Measurements from ENCODE around the gene TOPAZ1. TPM values are rescaled to one million over a fixed set of nuclear protein-coding genes. Genes with fewer than 3 reads are reported as not detected.

Gene TOPAZ1
- total RNA-seq, 4 donors from 2014 or later, result not detected

- peak; percentile 94 for ATAC-seq
- WGBS, 2 donors (ENCODE audit: low coverage in 1 of 2), result 15 to 26% methylated on average over 12 to 14 of the region's 16 CpGs
- no peaks in the 10 kb centered on the region for H3K9me3 ChIP-seq
Measured at GRCh38 chr3:44235604-44236484, 5.8 kb upstream of the TOPAZ1 start.

DNA sequence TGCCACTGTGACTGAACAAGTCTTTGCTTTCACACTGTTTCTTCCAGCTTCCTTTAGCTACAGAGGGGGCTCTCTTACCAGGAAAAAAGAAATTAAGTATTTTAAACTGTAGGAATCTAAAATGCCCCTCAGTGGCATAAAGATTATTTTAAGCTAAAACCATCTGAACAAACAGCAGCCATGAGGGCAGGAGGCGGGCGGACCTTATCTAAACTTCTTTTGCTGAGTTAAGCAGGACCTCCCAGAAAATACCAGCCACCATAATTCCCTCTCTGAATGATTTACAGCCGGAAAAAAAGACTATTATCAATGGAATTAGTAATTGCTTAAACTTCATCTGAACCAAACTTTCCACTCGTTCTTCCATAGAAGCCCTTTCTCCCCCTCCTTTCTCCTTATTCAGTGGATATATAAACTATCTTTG lies 5.2 kb upstream of the TOPAZ1 start:
- Histone ChIP-seq H3K9me3 (no peaks in the 10 kb centered on the region), H3K4me3 (no peak overlapping the region), H3K4me1 (peaks cover 0 to 10% (median 0%) of the 10 kb centered on the region in 3 donors), H3K27me3 (peaks cover 3% of the 10 kb centered on the region), H3K27ac (no peak overlapping the region), H3K36me3 (no peaks in the 10 kb centered on the region)
- no peak for ATAC-seq
- 42 to 57% methylated on average over 4 of the region's 4 CpGs for WGBS, 2 donors (ENCODE audit: low coverage in 1 of 2)
- TF ChIP-seq EP300 (IDR thresholded peaks at IDR 0.05), result no peak
- no peak for TF ChIP-seq POLR2A (IDR thresholded peaks at IDR 0.05)
- no peak for TF ChIP-seq CTCF (IDR thresholded peaks at IDR 0.05)
- no peak for TF ChIP-seq POLR2AphosphoS5 (IDR thresholded peaks at IDR 0.05)

More at GRCh38 chr3:44235604-44236484, 5.8 kb upstream of the TOPAZ1 start:
- Histone ChIP-seq H3K27me3 (no peaks in the 10 kb centered on the region), H3K4me1 (peaks cover 0 to 10% (median 0%) of the 10 kb centered on the region in 3 donors), H3K4me3 (no peak overlapping the region), H3K27ac (no peak overlapping the region), H3K36me3 (no peaks in the 10 kb centered on the region)
- no peak for TF ChIP-seq POLR2A (IDR thresholded peaks at IDR 0.05)
- TF ChIP-seq POLR2AphosphoS5 (IDR thresholded peaks at IDR 0.05), result peak; percentile 23
- no peak for TF ChIP-seq EP300 (IDR thresholded peaks at IDR 0.05)
- peak; percentile 53 to 73 (median 60) for TF ChIP-seq CTCF (IDR thresholded peaks at IDR 0.05)

DNA sequence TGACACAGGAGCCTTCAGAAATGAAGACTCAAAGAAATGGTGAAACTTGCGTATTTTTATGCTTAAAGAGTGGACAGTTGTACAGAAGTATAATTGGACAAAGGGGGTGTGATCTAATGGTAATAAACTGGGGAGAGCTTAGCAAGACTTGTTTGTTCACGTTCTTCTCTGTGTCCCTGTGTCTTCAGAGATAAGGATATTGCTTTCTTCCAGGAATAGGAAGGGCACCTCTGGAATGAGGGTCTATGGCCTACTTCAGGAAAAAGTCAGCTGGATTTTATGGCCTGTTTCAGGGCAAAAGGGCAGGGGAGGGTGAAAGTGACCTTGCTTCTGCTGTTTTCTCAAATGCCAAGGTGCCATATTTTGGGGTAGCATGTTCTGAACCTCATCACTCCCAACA lies 4.5 kb upstream of the TOPAZ1 start:
- H3K36me3 ChIP-seq, result no peaks in the 10 kb centered on the region
- WGBS, 2 donors (ENCODE audit: low coverage in 1 of 2), result 78 to 100% methylated on average over 1 to 2 of the region's 2 CpGs
- TF ChIP-seq POLR2A (IDR thresholded peaks at IDR 0.05) (no peak), EP300 (IDR thresholded peaks at IDR 0.05) (no peak), POLR2AphosphoS5 (IDR thresholded peaks at IDR 0.05) (no peak), CTCF (IDR thresholded peaks at IDR 0.05) (no peak)

GRCh38 chr3:44237665-44238064 lies 4.0 kb upstream of the TOPAZ1 start:
- Histone ChIP-seq H3K27me3 (peaks cover 11% of the 10 kb centered on the region), H3K9me3 (no peaks in the 10 kb centered on the region), H3K27ac (no peak overlapping the region), H3K36me3 (no peaks in the 10 kb centered on the region), H3K4me1 (peaks cover 0 to 10% (median 0%) of the 10 kb centered on the region in 3 donors), H3K4me3 (no peak overlapping the region)
- ATAC-seq, result no peak
- TF ChIP-seq EP300 (IDR thresholded peaks at IDR 0.05) (no peak), POLR2A (IDR thresholded peaks at IDR 0.05) (no peak), CTCF (IDR thresholded peaks at IDR 0.05) (no peak), POLR2AphosphoS5 (IDR thresholded peaks at IDR 0.05) (no peak)
- 67% methylated on average over 2 of the region's 3 CpGs; no CpG with 5 or more reads in 1 of the 2 donors for WGBS, 2 donors (ENCODE audit: low coverage in 1 of 2)

More for the DNA sequence above, 4.5 kb upstream of the TOPAZ1 start:
- Histone ChIP-seq H3K27ac (no peak overlapping the region), H3K27me3 (peaks cover 9% of the 10 kb centered on the region), H3K4me3 (no peak overlapping the region), H3K9me3 (no peaks in the 10 kb centered on the region), H3K4me1 (peaks cover 0 to 10% (median 0%) of the 10 kb centered on the region in 3 donors)
- ATAC-seq, result no peak
